Measurements from ENCODE around the gene PLAC1.

PLAC1 gene

GRCh38 chrX:134607523-134607922 lies 50.7 kb downstream of the PLAC1 start:
- TF ChIP-seq, protein P1, sequence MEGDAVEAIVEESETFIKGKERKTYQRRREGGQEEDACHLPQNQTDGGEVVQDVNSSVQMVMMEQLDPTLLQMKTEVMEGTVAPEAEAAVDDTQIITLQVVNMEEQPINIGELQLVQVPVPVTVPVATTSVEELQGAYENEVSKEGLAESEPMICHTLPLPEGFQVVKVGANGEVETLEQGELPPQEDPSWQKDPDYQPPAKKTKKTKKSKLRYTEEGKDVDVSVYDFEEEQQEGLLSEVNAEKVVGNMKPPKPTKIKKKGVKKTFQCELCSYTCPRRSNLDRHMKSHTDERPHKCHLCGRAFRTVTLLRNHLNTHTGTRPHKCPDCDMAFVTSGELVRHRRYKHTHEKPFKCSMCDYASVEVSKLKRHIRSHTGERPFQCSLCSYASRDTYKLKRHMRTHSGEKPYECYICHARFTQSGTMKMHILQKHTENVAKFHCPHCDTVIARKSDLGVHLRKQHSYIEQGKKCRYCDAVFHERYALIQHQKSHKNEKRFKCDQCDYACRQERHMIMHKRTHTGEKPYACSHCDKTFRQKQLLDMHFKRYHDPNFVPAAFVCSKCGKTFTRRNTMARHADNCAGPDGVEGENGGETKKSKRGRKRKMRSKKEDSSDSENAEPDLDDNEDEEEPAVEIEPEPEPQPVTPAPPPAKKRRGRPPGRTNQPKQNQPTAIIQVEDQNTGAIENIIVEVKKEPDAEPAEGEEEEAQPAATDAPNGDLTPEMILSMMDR (conservative IDR thresholded peaks at IDR 0.05; ENCODE audit: low read depth, low read length): no peak
- no peak for DNase-seq (ENCODE audit: low read depth)
- H3K4me3 ChIP-seq (ENCODE audit: low read length): no peak overlapping the region

DNA sequence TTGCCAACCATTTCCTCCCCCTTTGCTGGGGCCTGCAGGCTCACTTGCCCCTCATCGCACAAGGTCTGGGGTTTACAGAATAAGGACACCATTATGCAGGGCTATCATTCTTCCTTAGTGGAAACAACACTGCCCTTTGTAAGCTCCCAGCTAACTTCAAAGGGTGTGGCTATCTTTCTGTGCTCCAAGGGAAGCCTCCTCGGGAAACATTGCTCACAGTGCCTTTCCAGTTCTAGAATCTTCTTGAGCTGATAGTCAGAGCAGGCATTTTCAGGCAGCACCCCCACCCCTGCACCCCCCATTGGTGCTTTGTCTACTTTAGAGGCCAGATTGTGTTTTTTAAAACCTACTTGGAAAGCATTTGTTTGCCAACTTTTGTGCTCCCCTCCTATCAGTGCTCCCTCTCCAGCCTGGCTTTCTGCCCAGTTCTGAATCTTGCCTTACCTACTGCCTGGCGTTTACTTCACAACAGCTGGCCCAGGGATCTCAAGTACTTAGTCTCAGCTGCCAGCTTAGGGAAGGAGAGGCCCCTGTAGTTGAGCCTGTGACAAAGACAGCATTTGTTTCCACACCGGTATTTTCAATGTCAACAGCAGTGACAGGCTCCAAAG lies 53.5 kb downstream of the PLAC1 start:
- TF ChIP-seq, protein P1 (conservative IDR thresholded peaks at IDR 0.05; ENCODE audit: low read depth, low read length): no peak
- peak; percentile 32 for DNase-seq (ENCODE audit: low read depth)
- H3K4me3 ChIP-seq (ENCODE audit: low read length): no peak overlapping the region

DNA sequence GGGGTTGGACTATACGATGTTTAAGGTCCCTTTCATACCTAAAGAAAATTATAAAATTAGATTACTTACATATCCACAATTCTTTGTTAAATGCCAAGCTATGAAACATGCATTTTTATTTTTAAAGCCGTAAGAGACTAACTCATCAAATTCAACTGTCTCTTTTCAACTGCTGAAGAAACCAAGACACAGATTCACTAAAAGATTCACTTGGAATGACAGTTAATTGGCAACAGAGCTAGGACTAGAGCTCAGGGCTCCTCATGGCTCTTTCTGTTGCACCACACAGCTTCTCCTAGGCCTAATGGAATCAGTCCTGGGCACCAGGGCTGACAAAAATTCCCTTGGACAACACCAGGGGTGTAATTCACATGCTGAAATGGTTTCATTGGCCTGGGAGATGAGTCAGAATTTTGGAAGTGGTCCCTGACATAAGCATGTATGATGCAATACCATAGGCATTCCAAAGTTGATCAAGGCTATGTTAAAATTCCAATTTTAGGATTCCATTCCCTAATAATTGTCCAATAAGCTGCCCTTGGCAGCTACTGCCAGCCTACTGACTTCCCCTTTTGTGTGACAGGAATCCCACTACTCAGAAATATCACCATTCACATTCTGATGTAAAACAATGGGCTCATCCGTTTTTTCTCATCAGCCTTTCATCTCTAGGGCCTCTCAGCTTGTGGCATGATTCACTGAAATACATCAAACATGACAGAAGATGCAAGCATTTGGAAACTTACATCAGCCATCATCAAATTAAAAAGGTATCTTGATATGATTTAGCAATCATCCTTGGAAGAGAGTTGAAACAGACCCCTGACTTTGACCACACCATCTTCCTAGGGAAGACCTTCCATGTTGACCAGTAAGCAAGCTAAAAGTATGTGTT lies 54.2 kb downstream of the PLAC1 start:
- H3K4me3 ChIP-seq (ENCODE audit: low read length): no peak overlapping the region
- TF ChIP-seq, protein P1 (conservative IDR thresholded peaks at IDR 0.05; ENCODE audit: low read depth, low read length): no peak
- no peak for DNase-seq (ENCODE audit: low read depth)

GRCh38 chrX:134602410-134602809 lies 55.9 kb downstream of the PLAC1 start:
- TF ChIP-seq, protein P1 (conservative IDR thresholded peaks at IDR 0.05; ENCODE audit: low read depth, low read length): no peak
- DNase-seq (ENCODE audit: low read depth): no peak
- H3K4me3 ChIP-seq (ENCODE audit: low read length): no peak overlapping the region

DNA sequence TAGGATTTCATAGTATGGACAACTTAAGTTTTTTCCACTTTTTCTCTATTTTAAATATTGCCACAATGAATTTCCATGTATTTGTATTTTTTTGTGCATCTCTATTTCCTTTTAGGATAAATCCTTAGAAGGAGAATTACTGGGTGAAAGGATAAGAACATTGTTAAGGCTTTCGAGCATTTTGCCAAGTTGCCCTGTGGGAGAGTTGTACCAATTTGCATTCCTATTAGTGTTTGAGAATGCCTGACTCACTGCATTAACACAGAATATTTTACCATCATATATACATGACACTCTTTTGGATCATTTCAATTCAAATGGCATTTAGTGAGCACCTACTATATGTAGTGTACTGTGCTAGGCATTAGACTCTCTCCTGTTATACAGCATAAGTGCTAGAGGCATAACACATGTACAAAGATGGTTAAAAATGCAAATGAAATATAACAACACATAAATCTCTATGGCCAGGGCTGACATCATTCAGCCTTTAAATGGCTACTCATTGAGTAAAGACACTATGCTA lies 57.0 kb downstream of the PLAC1 start:
- DNase-seq (ENCODE audit: low read depth): no peak
- H3K4me3 ChIP-seq (ENCODE audit: low read length): no peak overlapping the region
- TF ChIP-seq, protein P1 (conservative IDR thresholded peaks at IDR 0.05; ENCODE audit: low read depth, low read length): no peak

- DNase-seq (ENCODE audit: low read depth): peak; percentile 33
- no peak overlapping the region for H3K4me3 ChIP-seq (ENCODE audit: low read length)
- TF ChIP-seq, protein P1 (conservative IDR thresholded peaks at IDR 0.05; ENCODE audit: low read depth, low read length): no peak
Measured at GRCh38 chrX:134600714-134601113, 57.6 kb downstream of the PLAC1 start.
